DND-41 (cell line): ENCODE results near the gene SEPTIN1.

ENCODE experiments used
- EZH2 ChIP-seq: IDR thresholded peaks from 3 replicates; pipeline ENCODE4 v1.6.1; 2012; ENCODE audit warnings: borderline replicate concordance, low read depth, mild to moderate bottlenecking, moderate library complexity, low read length, inconsistent platforms; ENCODE audit not compliant: severe bottlenecking
- TF ChIP-seq, protein P1 (sequence below): IDR thresholded peaks from 2 replicates; pipeline ENCODE4 v1.5.1; 2012; ENCODE audit warnings: borderline replicate concordance, low read length, moderate library complexity, mild to moderate bottlenecking; ENCODE audit not compliant: poor library complexity, severe bottlenecking; ENCODE audit errors: extremely low read depth

DNA sequence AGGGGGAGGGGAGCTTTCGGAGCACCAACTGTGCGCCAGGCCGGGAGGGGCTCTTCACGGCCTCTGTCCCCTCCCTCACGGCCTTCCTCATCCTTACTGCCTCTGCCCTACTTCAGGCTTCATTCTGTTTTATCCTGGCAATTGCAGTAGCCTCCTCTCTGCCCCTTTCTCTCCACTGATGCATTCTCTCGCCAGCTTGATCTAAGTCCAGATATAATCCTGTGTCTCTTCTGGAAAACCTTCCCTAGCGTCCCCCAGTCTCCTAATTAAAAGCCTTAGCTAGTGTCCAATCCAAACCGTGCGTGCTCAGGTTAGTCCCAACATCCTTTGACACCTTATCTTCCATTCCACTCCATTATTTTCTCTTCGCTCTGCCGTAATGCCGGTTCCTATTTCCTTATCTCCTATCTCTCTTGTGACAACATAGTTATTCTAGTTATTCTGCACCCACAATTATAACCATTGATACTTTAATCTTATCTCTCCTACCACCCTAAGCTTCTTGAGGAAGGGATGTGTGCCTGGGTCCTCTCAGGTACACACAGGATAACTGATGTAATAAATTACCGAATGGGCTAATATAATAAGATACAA lies 13.7 kb upstream of the SEPTIN1 start:
- TF ChIP-seq, protein P1, sequence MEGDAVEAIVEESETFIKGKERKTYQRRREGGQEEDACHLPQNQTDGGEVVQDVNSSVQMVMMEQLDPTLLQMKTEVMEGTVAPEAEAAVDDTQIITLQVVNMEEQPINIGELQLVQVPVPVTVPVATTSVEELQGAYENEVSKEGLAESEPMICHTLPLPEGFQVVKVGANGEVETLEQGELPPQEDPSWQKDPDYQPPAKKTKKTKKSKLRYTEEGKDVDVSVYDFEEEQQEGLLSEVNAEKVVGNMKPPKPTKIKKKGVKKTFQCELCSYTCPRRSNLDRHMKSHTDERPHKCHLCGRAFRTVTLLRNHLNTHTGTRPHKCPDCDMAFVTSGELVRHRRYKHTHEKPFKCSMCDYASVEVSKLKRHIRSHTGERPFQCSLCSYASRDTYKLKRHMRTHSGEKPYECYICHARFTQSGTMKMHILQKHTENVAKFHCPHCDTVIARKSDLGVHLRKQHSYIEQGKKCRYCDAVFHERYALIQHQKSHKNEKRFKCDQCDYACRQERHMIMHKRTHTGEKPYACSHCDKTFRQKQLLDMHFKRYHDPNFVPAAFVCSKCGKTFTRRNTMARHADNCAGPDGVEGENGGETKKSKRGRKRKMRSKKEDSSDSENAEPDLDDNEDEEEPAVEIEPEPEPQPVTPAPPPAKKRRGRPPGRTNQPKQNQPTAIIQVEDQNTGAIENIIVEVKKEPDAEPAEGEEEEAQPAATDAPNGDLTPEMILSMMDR = no peak
- TF ChIP-seq EZH2 = no peak
